ENCODE measurements around the gene TNPO1. TPM values are rescaled to one million over a fixed set of nuclear protein-coding genes. Genes with fewer than 3 reads are reported as not detected.

The TNPO1 gene
- polyA plus RNA-seq, 2 of the 4 experiments (the other 2 are of a cell fraction): 199 to 350 TPM

DNA sequence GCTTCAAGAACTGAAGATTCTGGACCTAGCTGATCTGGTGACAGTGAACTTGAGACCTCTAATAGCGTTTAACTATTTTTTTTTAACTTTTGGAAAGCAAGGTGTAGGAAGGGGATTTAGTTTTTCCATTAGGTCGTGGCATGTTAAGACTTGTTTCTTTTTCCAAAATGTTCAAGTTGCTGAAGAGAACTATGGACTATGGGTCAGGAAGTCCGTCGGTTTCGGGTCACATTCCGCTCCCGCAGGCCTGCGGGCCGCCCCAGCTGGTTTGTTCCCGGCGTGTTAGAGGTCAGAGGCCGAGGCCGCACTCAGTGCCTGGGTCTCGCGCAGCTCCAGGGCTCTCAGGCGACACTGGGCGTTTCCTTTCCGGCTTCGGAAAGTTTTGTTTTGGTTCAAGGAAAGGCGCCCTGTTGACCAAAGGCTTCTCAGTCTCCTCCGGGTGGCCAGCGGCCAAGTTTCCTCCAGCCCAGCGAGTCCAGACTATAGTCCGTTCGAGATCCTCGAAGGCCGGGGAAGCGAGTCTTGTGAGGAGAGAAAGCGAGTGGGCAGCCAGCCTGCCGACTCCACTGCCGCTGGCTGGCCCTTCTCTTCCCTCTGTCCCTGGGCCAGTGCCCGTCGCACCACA lies 138.8 kb downstream of the TNPO1 start (continued):
- TF ChIP-seq, protein P1, sequence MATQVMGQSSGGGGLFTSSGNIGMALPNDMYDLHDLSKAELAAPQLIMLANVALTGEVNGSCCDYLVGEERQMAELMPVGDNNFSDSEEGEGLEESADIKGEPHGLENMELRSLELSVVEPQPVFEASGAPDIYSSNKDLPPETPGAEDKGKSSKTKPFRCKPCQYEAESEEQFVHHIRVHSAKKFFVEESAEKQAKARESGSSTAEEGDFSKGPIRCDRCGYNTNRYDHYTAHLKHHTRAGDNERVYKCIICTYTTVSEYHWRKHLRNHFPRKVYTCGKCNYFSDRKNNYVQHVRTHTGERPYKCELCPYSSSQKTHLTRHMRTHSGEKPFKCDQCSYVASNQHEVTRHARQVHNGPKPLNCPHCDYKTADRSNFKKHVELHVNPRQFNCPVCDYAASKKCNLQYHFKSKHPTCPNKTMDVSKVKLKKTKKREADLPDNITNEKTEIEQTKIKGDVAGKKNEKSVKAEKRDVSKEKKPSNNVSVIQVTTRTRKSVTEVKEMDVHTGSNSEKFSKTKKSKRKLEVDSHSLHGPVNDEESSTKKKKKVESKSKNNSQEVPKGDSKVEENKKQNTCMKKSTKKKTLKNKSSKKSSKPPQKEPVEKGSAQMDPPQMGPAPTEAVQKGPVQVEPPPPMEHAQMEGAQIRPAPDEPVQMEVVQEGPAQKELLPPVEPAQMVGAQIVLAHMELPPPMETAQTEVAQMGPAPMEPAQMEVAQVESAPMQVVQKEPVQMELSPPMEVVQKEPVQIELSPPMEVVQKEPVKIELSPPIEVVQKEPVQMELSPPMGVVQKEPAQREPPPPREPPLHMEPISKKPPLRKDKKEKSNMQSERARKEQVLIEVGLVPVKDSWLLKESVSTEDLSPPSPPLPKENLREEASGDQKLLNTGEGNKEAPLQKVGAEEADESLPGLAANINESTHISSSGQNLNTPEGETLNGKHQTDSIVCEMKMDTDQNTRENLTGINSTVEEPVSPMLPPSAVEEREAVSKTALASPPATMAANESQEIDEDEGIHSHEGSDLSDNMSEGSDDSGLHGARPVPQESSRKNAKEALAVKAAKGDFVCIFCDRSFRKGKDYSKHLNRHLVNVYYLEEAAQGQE (IDR thresholded peaks at IDR 0.05): peak; percentile 39; the same call in 1 of the 2 replicates
- TF ChIP-seq POLR2AphosphoS2 (conservative IDR thresholded peaks at IDR 0.05; ENCODE audit: low read length) (no peak), JUN (IDR thresholded peaks at IDR 0.05) (no peak), MAZ (IDR thresholded peaks at IDR 0.05; ENCODE audit: borderline replicate concordance, low read depth, low read length) (no peak)

DNA sequence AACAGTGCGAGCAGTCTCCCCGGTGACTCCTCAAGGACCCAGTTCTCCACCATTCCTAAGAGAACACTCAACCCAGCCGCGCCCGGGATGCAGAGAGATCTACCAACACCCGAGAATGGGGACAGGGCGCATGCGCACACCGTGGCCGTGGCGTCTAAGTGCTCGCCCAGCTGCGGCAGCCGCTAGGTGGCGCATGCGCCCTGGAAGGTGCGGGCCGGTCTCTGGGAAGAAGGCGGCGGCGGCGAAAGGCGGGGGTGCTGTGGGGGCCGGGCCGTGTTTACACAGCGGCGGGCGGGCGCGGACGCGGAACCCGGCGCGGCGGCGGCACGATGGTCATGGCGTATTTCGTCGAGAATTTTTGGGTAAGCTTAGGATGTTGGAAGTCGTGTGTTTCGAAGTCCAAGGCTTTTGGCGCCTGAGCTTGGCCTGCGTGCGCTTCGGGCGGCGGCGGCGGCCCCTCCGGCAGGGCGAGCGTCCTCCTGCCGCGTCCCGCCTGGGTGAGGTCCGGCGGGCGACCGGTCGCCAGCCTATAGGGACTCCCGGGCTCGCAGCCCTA lies 139.4 kb downstream of the TNPO1 start, which contains the start of gene FCHO2:
Gene FCHO2 (plus strand): TSS at position 274 of the 556 bp plus-strand sequence. CDS start 56 bp downstream, at position 330.
- peak; percentile 95 to 97 for DNase-seq (ENCODE audit: low read depth in 1 of 2, low spot score in 1 of 2)
- peak; percentile 85 to 93 for ATAC-seq
- Histone ChIP-seq H3K4me3 (peak within 1 kb of the TSS; percentile 94), H3K4me1 (peaks cover 49% of the 10 kb centered on the region), H3K9me3 (no peaks in the 10 kb centered on the region), H3K4me2 (peak within 1 kb of the TSS; percentile 94), H3K27ac (peak within 1 kb of the TSS; percentile 96 to 97)
- peak; percentile 18 for FAIRE-seq
- ChIA-PET POLR2A (interaction anchor here (0.6 to 1.8 kb wide), 10 partner anchors 8 to 492 kb away, joined by 3 to 9 read pairs (median 4); partner anchors contain the start of gene FOXD1), CTCF (interaction anchor here (0.6 to 2.8 kb wide), 18 partner anchors 13 to 614 kb away, joined by 3 to 13 read pairs (median 4); no protein-coding TSS in a partner anchor)
- WGBS (ENCODE audit: missing lambda C conversion rate): 6% methylated on average over 10 of the region's 64 CpGs
- TF ChIP-seq RAD21 (conservative IDR thresholded peaks at IDR 0.05 in 1 of 2, IDR thresholded peaks at IDR 0.05 in 1 of 2): peak; percentile 62 to 73
- TF ChIP-seq, protein P2, sequence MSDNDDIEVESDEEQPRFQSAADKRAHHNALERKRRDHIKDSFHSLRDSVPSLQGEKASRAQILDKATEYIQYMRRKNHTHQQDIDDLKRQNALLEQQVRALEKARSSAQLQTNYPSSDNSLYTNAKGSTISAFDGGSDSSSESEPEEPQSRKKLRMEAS (IDR thresholded peaks at IDR 0.05): peak; percentile 77; the same call in 1 of the 2 replicates
- TF ChIP-seq MAZ (IDR thresholded peaks at IDR 0.05; ENCODE audit: borderline replicate concordance, low read depth, low read length): 0 out of 2 replicates have a peak, but pooled peaks have one; percentile 38
- peak; percentile 83 to 84; a peak in 4 of 5 replicates for TF ChIP-seq JUN (IDR thresholded peaks at IDR 0.05)
- no peak for TF ChIP-seq ESRRA (IDR thresholded peaks at IDR 0.05; ENCODE audit: borderline replicate concordance, low read length)
- no peak for TF ChIP-seq MYC (IDR thresholded peaks at IDR 0.05; ENCODE audit: borderline replicate concordance, low read length)
- peak; percentile 71; the same call in 1 of the 2 replicates for TF ChIP-seq PHF8 (IDR thresholded peaks at IDR 0.05; ENCODE audit: borderline replicate concordance, low read depth)
- TF ChIP-seq, protein P3, sequence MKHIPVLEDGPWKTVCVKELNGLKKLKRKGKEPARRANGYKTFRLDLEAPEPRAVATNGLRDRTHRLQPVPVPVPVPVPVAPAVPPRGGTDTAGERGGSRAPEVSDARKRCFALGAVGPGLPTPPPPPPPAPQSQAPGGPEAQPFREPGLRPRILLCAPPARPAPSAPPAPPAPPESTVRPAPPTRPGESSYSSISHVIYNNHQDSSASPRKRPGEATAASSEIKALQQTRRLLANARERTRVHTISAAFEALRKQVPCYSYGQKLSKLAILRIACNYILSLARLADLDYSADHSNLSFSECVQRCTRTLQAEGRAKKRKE (CRISPR knock-in tag; IDR thresholded peaks at IDR 0.05; ENCODE audit: low read depth): no peak
- peak; percentile 70 for TF ChIP-seq POLR2A (IDR thresholded peaks at IDR 0.05; ENCODE audit: low read length)
- TF ChIP-seq SMC3 (IDR thresholded peaks at IDR 0.05): peak; percentile 63
- no peak for TF ChIP-seq SREBF2 (IDR thresholded peaks at IDR 0.05)
- TF ChIP-seq, protein P4, sequence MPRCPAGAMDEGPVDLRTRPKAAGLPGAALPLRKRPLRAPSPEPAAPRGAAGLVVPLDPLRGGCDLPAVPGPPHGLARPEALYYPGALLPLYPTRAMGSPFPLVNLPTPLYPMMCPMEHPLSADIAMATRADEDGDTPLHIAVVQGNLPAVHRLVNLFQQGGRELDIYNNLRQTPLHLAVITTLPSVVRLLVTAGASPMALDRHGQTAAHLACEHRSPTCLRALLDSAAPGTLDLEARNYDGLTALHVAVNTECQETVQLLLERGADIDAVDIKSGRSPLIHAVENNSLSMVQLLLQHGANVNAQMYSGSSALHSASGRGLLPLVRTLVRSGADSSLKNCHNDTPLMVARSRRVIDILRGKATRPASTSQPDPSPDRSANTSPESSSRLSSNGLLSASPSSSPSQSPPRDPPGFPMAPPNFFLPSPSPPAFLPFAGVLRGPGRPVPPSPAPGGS (IDR thresholded peaks at IDR 0.05): peak; percentile 62; the same call in 1 of the 3 replicates
- TF ChIP-seq, protein P5, sequence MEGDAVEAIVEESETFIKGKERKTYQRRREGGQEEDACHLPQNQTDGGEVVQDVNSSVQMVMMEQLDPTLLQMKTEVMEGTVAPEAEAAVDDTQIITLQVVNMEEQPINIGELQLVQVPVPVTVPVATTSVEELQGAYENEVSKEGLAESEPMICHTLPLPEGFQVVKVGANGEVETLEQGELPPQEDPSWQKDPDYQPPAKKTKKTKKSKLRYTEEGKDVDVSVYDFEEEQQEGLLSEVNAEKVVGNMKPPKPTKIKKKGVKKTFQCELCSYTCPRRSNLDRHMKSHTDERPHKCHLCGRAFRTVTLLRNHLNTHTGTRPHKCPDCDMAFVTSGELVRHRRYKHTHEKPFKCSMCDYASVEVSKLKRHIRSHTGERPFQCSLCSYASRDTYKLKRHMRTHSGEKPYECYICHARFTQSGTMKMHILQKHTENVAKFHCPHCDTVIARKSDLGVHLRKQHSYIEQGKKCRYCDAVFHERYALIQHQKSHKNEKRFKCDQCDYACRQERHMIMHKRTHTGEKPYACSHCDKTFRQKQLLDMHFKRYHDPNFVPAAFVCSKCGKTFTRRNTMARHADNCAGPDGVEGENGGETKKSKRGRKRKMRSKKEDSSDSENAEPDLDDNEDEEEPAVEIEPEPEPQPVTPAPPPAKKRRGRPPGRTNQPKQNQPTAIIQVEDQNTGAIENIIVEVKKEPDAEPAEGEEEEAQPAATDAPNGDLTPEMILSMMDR (IDR thresholded peaks at IDR 0.05): peak; percentile 79
- no peak for TF ChIP-seq FOSB (CRISPR knock-in tag; IDR thresholded peaks at IDR 0.05)
- TF ChIP-seq, protein P6, sequence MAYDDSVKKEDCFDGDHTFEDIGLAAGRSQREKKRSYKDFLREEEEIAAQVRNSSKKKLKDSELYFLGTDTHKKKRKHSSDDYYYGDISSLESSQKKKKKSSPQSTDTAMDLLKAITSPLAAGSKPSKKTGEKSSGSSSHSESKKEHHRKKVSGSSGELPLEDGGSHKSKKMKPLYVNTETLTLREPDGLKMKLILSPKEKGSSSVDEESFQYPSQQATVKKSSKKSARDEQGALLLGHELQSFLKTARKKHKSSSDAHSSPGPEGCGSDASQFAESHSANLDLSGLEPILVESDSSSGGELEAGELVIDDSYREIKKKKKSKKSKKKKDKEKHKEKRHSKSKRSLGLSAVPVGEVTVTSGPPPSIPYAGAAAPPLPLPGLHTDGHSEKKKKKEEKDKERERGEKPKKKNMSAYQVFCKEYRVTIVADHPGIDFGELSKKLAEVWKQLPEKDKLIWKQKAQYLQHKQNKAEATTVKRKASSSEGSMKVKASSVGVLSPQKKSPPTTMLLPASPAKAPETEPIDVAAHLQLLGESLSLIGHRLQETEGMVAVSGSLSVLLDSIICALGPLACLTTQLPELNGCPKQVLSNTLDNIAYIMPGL (CRISPR knock-in tag; IDR thresholded peaks at IDR 0.05; ENCODE audit: borderline replicate concordance): peak; percentile 34; the same call in 1 of the 2 replicates

All from A549 (cell line).